Prostate gland (tissue), 2 donors: ENCODE data around the gene DYNC1LI1. TPM values are rescaled to one million over a fixed set of nuclear protein-coding genes. Genes with fewer than 3 reads are reported as not detected.
A peak's percentile ranks its signal among the peaks of the same experiment; 100 is the strongest.

ENCODE experiments used
- DNase-seq: peaks from one replicate; pipeline ENCODE4 v3.0.0-alpha.2; 2019; ENCODE audit warnings: low spot score
- H3K27ac ChIP-seq, 2 donors: fragments of 200-600 bp; sonication (generic); 2 replicates each; pipeline ENCODE4 v1.5.1; 2017 to 2019
- H3K27me3 ChIP-seq: fragments of 200-600 bp; sonication (generic); replicated peaks from 2 replicates; pipeline ENCODE4 v1.5.1; 2019; ENCODE audit not compliant: insufficient read depth
- H3K36me3 ChIP-seq, 2 donors: fragments of 200-600 bp; sonication (generic); 1 replicate in 1 of 2; 2 replicates in 1 of 2; pipeline versions ENCODE4 v1.5.1 to v1.8.1; 2017 to 2019
- H3K4me1 ChIP-seq: fragments of 200-600 bp; sonication (generic); replicated peaks from 2 replicates; pipeline ENCODE4 v1.5.1; 2019
- H3K4me3 ChIP-seq, 2 donors: fragments of 200-600 bp; sonication (generic); 2 replicates each; pipeline ENCODE4 v1.5.1; 2017 to 2019
- H3K9me3 ChIP-seq: fragments of 200-600 bp; sonication (generic); 2 replicates; pipeline ENCODE4 v1.5.1; 2017
- CTCF ChIP-seq, 4 experiments: fragments of 200-600 bp in 2 of 4; fragments of 450-650 bp in 2 of 4; sonication (generic) in 2 of 4; IDR thresholded peaks; 1 replicate in 3 of 4; 2 replicates in 1 of 4; pipeline ENCODE4 v1.5.1; 2016 to 2019; ENCODE audit warnings: antibody characterized with exemption in 4 of 4, mild to moderate bottlenecking in 2 of 4, moderate library complexity in 2 of 4
- POLR2A ChIP-seq: fragments of 450-650 bp; IDR thresholded peaks from one replicate; pipeline ENCODE4 v1.6.1; 2016; ENCODE audit warnings: antibody characterized with exemption, mild to moderate bottlenecking
- POLR2AphosphoS5 ChIP-seq: sonication (generic); formaldehyde crosslinking; IDR thresholded peaks from one replicate; pipeline ENCODE4 v1.6.1; 2017; ENCODE audit warnings: antibody characterized with exemption
- WGBS: methylation state at CpG from one replicate; pipeline ENCODE4 v1.1.5; 2018; 5-methylcytosine and 5-hydroxymethylcytosine counted together
- intact Hi-C: fragments of 100-400 bp; cut with DNase I; formaldehyde crosslinking; loops from one replicate; pipeline ENCODE4 v1.14.2; 2022
- total RNA-seq, 2 donors: library from RNA; depleted of rRNA; stranded (reverse); fragments of >200 nt; gene quantifications; one replicate each; pipeline ENCODE4 v1.1.0, GENCODE V29; 2016

DYNC1LI1 gene
- total RNA-seq, 2 donors from 2014 or later = 30.5 to 43.3 TPM

DNA sequence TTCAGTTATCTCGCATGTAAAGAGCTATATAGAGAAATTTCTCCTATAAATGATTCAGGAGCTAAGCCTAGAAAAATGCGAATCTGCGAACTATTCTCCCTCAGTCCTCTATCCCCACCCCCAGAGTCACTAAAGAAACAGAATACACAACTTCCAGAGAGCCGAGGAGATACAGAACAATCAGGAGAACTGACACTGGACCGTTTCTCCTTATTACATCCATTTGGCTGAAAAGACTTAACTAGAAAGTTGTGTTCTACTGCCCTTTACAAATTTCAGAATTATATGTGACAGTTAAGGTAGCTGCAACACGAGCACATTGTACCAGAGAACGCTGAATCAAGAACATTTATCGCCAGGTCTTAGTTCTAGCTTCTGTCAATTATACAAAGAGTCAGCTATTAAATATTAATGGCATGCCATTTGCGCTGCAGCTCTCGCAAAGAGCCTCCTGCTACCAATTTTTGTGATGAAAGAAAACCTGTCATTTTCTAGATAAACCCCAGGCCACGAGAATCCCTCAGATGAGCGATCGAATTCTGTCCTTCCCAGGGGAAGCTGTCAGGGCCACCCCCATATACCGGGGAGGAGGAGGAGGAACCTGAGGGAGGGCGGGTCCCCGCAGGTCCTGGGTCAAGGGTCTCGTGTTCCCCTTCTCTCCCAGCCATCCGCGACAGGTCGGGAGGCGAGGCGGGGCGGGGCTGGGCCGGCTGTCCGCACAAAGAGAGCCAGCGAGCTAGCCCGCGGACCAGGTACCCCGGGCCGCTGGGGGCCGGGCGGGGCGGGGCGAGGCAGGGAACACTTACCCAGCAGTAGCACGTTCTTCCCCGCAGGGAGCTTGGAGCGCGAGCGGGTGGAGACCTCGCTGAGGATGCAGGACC is 878 bp downstream of the DYNC1LI1 start:
- DNase-seq = no peak
- H3K4me3 ChIP-seq = peak overlapping the region; percentile 90 to 91

GRCh38 chr3:32568953-32569352 is 1.7 kb downstream of the DYNC1LI1 start:
- TF ChIP-seq POLR2AphosphoS5 (no peak), POLR2A (no peak), CTCF (IDR thresholded peaks at IDR 0.05) (no peak)
- intact Hi-C loops = no loop called here
- H3K27me3 ChIP-seq = no peaks in the 10 kb centered on the region
- DNase-seq = no peak
- peak overlapping the region; percentile 90 to 91 for H3K4me3 ChIP-seq
- H3K9me3 ChIP-seq = no peaks in the 10 kb centered on the region
- H3K27ac ChIP-seq = no peak overlapping the region
- H3K4me1 ChIP-seq = no peaks in the 10 kb centered on the region
- H3K36me3 ChIP-seq = no peaks in the 10 kb centered on the region
- 89% methylated on average over 2 of the region's 2 CpGs for WGBS

More for the DNA sequence above, 878 bp downstream of the DYNC1LI1 start:
- Histone ChIP-seq H3K27ac (peak overlapping the region; percentile 97), H3K9me3 (no peaks in the 10 kb centered on the region), H3K27me3 (no peaks in the 10 kb centered on the region), H3K36me3 (no peaks in the 10 kb centered on the region), H3K4me1 (no peaks in the 10 kb centered on the region)
- whole genome bisulfite sequencing = 1% methylated on average over 40 of the region's 40 CpGs
- intact Hi-C loops = loop anchor here (5.0 to 10.0 kb wide), 2 partner anchors 67 to 115 kb away; partner anchors contain the start of genes CMTM6 and CNOT10
- no peak for TF ChIP-seq POLR2A
- no peak for TF ChIP-seq POLR2AphosphoS5
- TF ChIP-seq CTCF (IDR thresholded peaks at IDR 0.05) = no peak

DNA sequence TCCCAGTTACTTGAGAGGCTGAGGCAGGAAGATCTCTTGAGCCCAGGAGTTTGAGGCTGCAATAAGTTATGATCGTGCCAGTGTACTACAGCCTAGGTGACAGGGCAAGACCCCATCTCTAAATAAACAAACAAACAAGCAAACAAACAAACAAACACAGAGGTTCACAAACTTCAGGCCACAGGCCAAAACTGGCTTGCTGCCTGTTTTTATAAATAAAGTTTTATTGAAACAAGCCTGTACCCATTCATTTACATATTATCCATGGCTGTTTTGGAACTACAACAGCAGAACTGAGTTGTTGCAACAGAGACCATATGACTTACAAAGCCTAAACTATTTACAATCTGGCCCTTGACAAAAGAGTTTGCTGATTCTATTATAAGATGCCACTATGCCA is 6.5 kb downstream of the DYNC1LI1 start:
- no peaks in the 10 kb centered on the region for H3K27me3 ChIP-seq
- H3K4me1 ChIP-seq = no peaks in the 10 kb centered on the region
- DNase-seq = no peak
- no peak overlapping the region for H3K4me3 ChIP-seq
- TF ChIP-seq POLR2A (no peak), POLR2AphosphoS5 (no peak), CTCF (IDR thresholded peaks at IDR 0.05) (no peak)
- no peaks in the 10 kb centered on the region for H3K9me3 ChIP-seq
- H3K36me3 ChIP-seq = no peaks in the 10 kb centered on the region
- H3K27ac ChIP-seq = no peak overlapping the region
- intact Hi-C loops = no loop called here
- 92% methylated on average over 1 of the region's 1 CpG for WGBS

DNA sequence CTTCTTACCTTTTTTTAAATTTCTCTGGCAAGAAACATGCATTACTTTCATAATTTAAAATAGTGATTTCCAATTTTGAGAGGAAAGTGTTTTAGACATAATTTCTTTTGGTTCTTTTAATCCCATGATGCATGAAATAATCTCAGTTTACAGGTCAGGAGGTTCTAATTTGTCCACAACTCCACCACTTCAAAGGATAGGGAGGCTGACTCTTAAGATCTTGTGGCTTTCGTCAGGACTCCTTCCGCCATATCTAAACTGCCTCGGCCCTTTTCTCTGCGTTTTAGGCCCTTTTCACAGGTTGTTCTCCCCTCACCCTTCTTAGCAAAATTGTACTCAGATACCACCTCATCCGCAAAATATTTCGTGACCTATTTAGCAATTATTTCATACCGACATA is 8.0 kb downstream of the DYNC1LI1 start:
- Histone ChIP-seq H3K27ac (no peak overlapping the region), H3K4me1 (no peaks in the 10 kb centered on the region), H3K9me3 (no peaks in the 10 kb centered on the region), H3K27me3 (no peaks in the 10 kb centered on the region), H3K4me3 (no peak overlapping the region), H3K36me3 (no peaks in the 10 kb centered on the region)
- DNase-seq = no peak
- WGBS = 93% methylated on average over 7 of the region's 7 CpGs
- intact Hi-C loops = no loop called here
- TF ChIP-seq POLR2A = no peak
- TF ChIP-seq POLR2AphosphoS5 = no peak
- TF ChIP-seq CTCF (IDR thresholded peaks at IDR 0.05) = no peak
